Endodermal cell (in vitro differentiated cells): Measurements from ENCODE around the gene TRIM2. TPM values are rescaled to one million over a fixed set of nuclear protein-coding genes. Genes with fewer than 3 reads are reported as not detected.

Source experiments
- DNase-seq: peaks from one replicate; pipeline ENCODE4 v3.0.0-alpha.2; 2017
- H3K27ac ChIP-seq: 2 replicates; pipeline ENCODE4 v1.5.1; 2013; ENCODE audit warnings: mild to moderate bottlenecking, low read depth, low read length, moderate library complexity
- H3K27me3 ChIP-seq: 2 replicates; pipeline ENCODE4 v1.6.1; 2013; ENCODE audit warnings: mild to moderate bottlenecking, low read length, moderate library complexity; ENCODE audit not compliant: insufficient read depth, control insufficient read depth, poor library complexity, severe bottlenecking
- H3K36me3 ChIP-seq: 2 replicates; pipeline ENCODE4 v1.7.0; 2013; ENCODE audit warnings: mild to moderate bottlenecking, low read length, moderate library complexity; ENCODE audit not compliant: control insufficient read depth, insufficient read depth
- H3K4me1 ChIP-seq: one replicate; pipeline ENCODE4 v1.7.0; 2013; ENCODE audit warnings: low read length; ENCODE audit not compliant: control insufficient read depth, insufficient read depth
- H3K4me3 ChIP-seq: 2 replicates; pipeline ENCODE4 v1.5.1; 2013; ENCODE audit warnings: mild to moderate bottlenecking, low read length, moderate library complexity
- H3K9ac ChIP-seq: 2 replicates; pipeline ENCODE4 v1.6.1; 2013; ENCODE audit warnings: mild to moderate bottlenecking, low read length, moderate library complexity; ENCODE audit not compliant: poor library complexity, severe bottlenecking; ENCODE audit errors: extremely low read depth
- H3K9me3 ChIP-seq: 2 replicates; pipeline ENCODE4 v1.6.1; 2013; ENCODE audit warnings: mild to moderate bottlenecking, low read length, moderate library complexity; ENCODE audit not compliant: control insufficient read depth
- H3K27ac Mint-ChIP-seq: 2 replicates; pipeline ENCODE4 v1.8.0; 2020; ENCODE audit warnings: mixed read lengths
- H3K27me3 Mint-ChIP-seq: 2 replicates; pipeline ENCODE4 v1.8.0; 2021; ENCODE audit warnings: mild to moderate bottlenecking, mixed read lengths; ENCODE audit not compliant: insufficient read depth
- H3K36me3 Mint-ChIP-seq: 2 replicates; pipeline ENCODE4 v1.8.0; 2020; ENCODE audit warnings: low read depth, mixed read lengths
- H3K4me1 Mint-ChIP-seq: 2 replicates; pipeline ENCODE4 v1.8.0; 2020; ENCODE audit warnings: mixed read lengths
- H3K4me3 Mint-ChIP-seq: 2 replicates; pipeline ENCODE4 v1.8.0; 2020; ENCODE audit warnings: mild to moderate bottlenecking, moderate library complexity, mixed read lengths
- H3K9me3 Mint-ChIP-seq: 2 replicates; pipeline ENCODE4 v1.8.0; 2020; ENCODE audit warnings: mild to moderate bottlenecking, mixed read lengths
- CTCF ChIP-seq: fragments of 200-600 bp; sonication (generic); conservative IDR thresholded peaks from 2 replicates; pipeline ENCODE4 v1.5.0; 2021; ENCODE audit warnings: antibody characterized with exemption, mild to moderate bottlenecking
- WGBS, 2 experiments: methylation state at CpG; one replicate each; pipeline versions ENCODE4 v1.1.5 to v1.1.7; 2013; ENCODE audit warnings: missing lambda C conversion rate in 2 of 2, mixed read lengths in 1 of 2; ENCODE audit not compliant: insufficient coverage in 1 of 2, insufficient read length in 1 of 2; 5-methylcytosine and 5-hydroxymethylcytosine counted together
- total RNA-seq, 2 donors: library from RNA; stranded (reverse); fragmentation: NEBNext Ultra II Directional in 1 of 2; extraction: Animal tissue kit (Norgen Biotek cat#: 25700) in 1 of 2; gene quantifications; 2 replicates in 1 of 2; 3 replicates in 1 of 2; pipeline ENCODE4 v1.2.1, GENCODE V29; 2021

Gene TRIM2
- total RNA-seq, 2 donors from 2014 or later, result 31.8 to 56.1 TPM

- H3K36me3 ChIP-seq, result no peaks in the 10 kb centered on the region
- H3K36me3 Mint-ChIP-seq, result no peaks in the 10 kb centered on the region
- peaks cover 12% of the 10 kb centered on the region for H3K27me3 Mint-ChIP-seq
- peaks cover 8% of the 10 kb centered on the region for H3K4me1 ChIP-seq
- no peak for DNase-seq
- H3K27me3 ChIP-seq, result no peaks in the 10 kb centered on the region
- peak overlapping the region; percentile 73 for H3K27ac ChIP-seq
- H3K4me1 Mint-ChIP-seq, result peaks cover 17% of the 10 kb centered on the region
- H3K27ac Mint-ChIP-seq, result no peak overlapping the region
- WGBS, 2 experiments, result 68 to 82% methylated on average over 3 to 11 of the region's 11 CpGs
- no peak overlapping the region for H3K9ac ChIP-seq
- peak overlapping the region; percentile 31 for H3K4me3 ChIP-seq
- no peak for TF ChIP-seq CTCF
- H3K4me3 Mint-ChIP-seq, result no peak overlapping the region
- H3K9me3 ChIP-seq, result no peaks in the 10 kb centered on the region
- no peaks in the 10 kb centered on the region for H3K9me3 Mint-ChIP-seq
Measured at GRCh38 chr4:153189016-153189801, 15.0 kb upstream of the TRIM2 start.

DNA sequence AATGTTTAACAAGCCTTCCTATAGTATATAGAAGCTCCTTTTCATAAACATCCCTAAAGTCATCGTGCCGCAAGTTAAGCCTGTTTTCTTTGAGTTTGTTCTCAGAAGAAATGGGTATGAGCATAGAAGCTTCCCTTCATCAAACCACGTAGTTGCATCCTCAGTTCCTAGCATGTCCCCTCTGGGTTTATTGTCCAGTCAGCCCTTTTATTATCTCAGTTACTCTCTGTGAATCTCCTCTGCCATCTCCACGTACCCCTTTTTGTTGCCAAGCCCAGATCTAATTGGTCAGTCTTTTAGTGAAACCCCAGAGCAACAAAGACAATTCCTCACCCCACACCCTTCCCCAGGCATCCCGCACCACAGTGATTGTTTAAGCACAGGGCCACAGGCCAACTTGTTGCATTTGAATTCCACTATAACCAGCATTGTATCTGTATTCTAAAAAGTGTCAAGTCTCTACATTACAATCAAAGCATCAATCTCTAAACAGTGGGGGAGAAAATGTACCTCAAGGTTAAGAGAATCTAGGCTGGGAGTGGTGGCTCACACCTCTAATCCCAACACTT is 12.4 kb upstream of the TRIM2 start:
- no peak overlapping the region for H3K4me3 ChIP-seq
- H3K27me3 ChIP-seq, result no peaks in the 10 kb centered on the region
- TF ChIP-seq CTCF, result no peak
- no peak overlapping the region for H3K27ac Mint-ChIP-seq
- no peaks in the 10 kb centered on the region for H3K36me3 Mint-ChIP-seq
- no peak for DNase-seq
- peak overlapping the region; percentile 53 for H3K27ac ChIP-seq
- peaks cover 5% of the 10 kb centered on the region for H3K27me3 Mint-ChIP-seq
- WGBS, 2 experiments, result 61 to 81% methylated on average over 3 to 5 of the region's 5 CpGs
- no peaks in the 10 kb centered on the region for H3K36me3 ChIP-seq
- no peak overlapping the region for H3K9ac ChIP-seq
- no peaks in the 10 kb centered on the region for H3K9me3 Mint-ChIP-seq
- no peaks in the 10 kb centered on the region for H3K9me3 ChIP-seq
- H3K4me3 Mint-ChIP-seq, result no peak overlapping the region
- peaks cover 16% of the 10 kb centered on the region for H3K4me1 Mint-ChIP-seq
- H3K4me1 ChIP-seq, result peaks cover 8% of the 10 kb centered on the region

DNA sequence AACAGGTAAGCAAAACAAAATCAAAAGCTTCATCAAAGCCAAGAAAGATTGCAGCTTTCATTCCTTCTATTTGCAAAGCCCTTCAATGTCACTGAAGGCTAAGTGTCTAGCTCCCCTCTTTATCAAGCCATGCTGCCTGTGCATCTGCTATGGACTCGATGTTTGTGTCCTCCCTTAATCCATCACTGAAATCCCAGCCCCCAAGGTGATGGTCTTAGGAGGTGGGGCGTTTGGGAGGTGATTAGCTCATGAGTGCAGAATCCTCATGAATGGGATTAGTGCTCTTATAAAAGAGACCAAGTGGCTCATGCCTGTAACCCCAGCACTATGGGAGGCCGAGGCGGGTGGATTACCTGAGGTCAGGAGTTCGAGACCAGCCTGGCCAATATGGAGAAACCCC is 6.9 kb upstream of the TRIM2 start:
- Histone ChIP-seq H3K4me1 (no peaks in the 10 kb centered on the region), H3K9me3 (no peaks in the 10 kb centered on the region), H3K9ac (no peak overlapping the region), H3K4me3 (no peak overlapping the region), H3K36me3 (no peaks in the 10 kb centered on the region), H3K27me3 (no peaks in the 10 kb centered on the region), H3K27ac (no peak overlapping the region)
- no peak for TF ChIP-seq CTCF
- H3K27me3 Mint-ChIP-seq, result peaks cover 2% of the 10 kb centered on the region
- no peak overlapping the region for H3K27ac Mint-ChIP-seq
- 94 to 100% methylated on average over 3 to 5 of the region's 5 CpGs for WGBS, 2 experiments
- no peaks in the 10 kb centered on the region for H3K36me3 Mint-ChIP-seq
- H3K9me3 Mint-ChIP-seq, result no peaks in the 10 kb centered on the region
- DNase-seq, result no peak
- no peak overlapping the region for H3K4me3 Mint-ChIP-seq
- peaks cover 4% of the 10 kb centered on the region for H3K4me1 Mint-ChIP-seq
